ENCODE measurements around the gene ZNF429.
A peak's percentile ranks its signal among the peaks of the same experiment; 100 is the strongest.
"Not testable (repeated sequence)": the region's sequence is repeated elsewhere in the genome, so short reads cannot be mapped to it uniquely, and the experiment has no call there.

The ZNF429 gene
- total RNA-seq: 11.3 to 21.3 reads per million in 2 donors

- peak; percentile 79 for DNase-seq
Measured at GRCh38 chr19:21505459-21506451, at the start of gene ZNF429. Gene ZNF429 (plus strand): TSS chr19:21505602. CDS start chr19:21505772, 170 bp downstream.

- no peak for DNase-seq
Measured at GRCh38 chr19:21460686-21461085, 44.7 kb upstream of the ZNF429 start.

GRCh38 chr19:21462540-21462939 is 42.9 kb upstream of the ZNF429 start:
- DNase-seq: no peak

- no peak for DNase-seq
Measured at GRCh38 chr19:21463449-21464105, 41.8 kb upstream of the ZNF429 start.

- no peak for DNase-seq
Measured at GRCh38 chr19:21466627-21467026, 38.8 kb upstream of the ZNF429 start.

- no peak for DNase-seq
Measured at GRCh38 chr19:21468791-21469190, 36.6 kb upstream of the ZNF429 start.

GRCh38 chr19:21472507-21472906 is 32.9 kb upstream of the ZNF429 start:
- no peak for DNase-seq

- DNase-seq: peak; percentile 62
Measured at GRCh38 chr19:21474671-21475181, 30.7 kb upstream of the ZNF429 start.

- not testable (repeated sequence) for DNase-seq
Measured at GRCh38 chr19:21482361-21482760, 23.0 kb upstream of the ZNF429 start.

GRCh38 chr19:21482863-21483276 is 22.5 kb upstream of the ZNF429 start:
- peak; percentile 67 for DNase-seq

- DNase-seq: peak; percentile 59
Measured at GRCh38 chr19:21483589-21484170, 21.7 kb upstream of the ZNF429 start.

GRCh38 chr19:21484631-21485030 is 20.8 kb upstream of the ZNF429 start:
- no peak for DNase-seq

GRCh38 chr19:21485926-21486325 is 19.5 kb upstream of the ZNF429 start:
- no peak for DNase-seq

- no peak for DNase-seq
Measured at GRCh38 chr19:21487969-21488368, 17.4 kb upstream of the ZNF429 start.

GRCh38 chr19:21491146-21491545 is 14.3 kb upstream of the ZNF429 start:
- no peak for DNase-seq

- no peak for DNase-seq
Measured at GRCh38 chr19:21492947-21493906, 12.2 kb upstream of the ZNF429 start.

GRCh38 chr19:21496876-21497275 is 8.5 kb upstream of the ZNF429 start:
- DNase-seq: no peak

GRCh38 chr19:21498651-21499050 is 6.8 kb upstream of the ZNF429 start:
- DNase-seq: no peak

- no peak for DNase-seq
Measured at GRCh38 chr19:21508198-21508597, 2.8 kb downstream of the ZNF429 start.

- not testable (repeated sequence) for DNase-seq
Measured at GRCh38 chr19:21511058-21511457, 5.7 kb downstream of the ZNF429 start.

- DNase-seq: not testable (repeated sequence)
Measured at GRCh38 chr19:21512609-21513008, 7.2 kb downstream of the ZNF429 start.

- DNase-seq: no peak
Measured at GRCh38 chr19:21513651-21514050, 8.2 kb downstream of the ZNF429 start.
